HepG2 (cell line): ENCODE data around the gene CYBRD1. TPM values are rescaled to one million over a fixed set of nuclear protein-coding genes. Genes with fewer than 3 reads are reported as not detected.

Source experiments
- ATAC-seq: fragments of 200-7000 bp; cut with Tn5 transposase; 3 replicates; pipeline ENCODE4 v1.9.1; 2020; ENCODE audit warnings: mild to moderate bottlenecking, moderate library complexity
- BruUV-seq: library from RNA; stranded (reverse); fragments of 400-500 nt; replicated peaks from 2 replicates; lab custom pipeline; 2021; lab: Mats Ljungman, UMichigan
- CTCF ChIA-PET: fragments of 300-600 bp; formaldehyde crosslinking; extraction: SDS; loops from one replicate; lab custom pipeline; 2021; ENCODE audit warnings: low total read pairs, inconsistent platforms, low intra/inter-chr PET ratio; lab: Yijun Ruan, JAX
- POLR2A ChIA-PET: fragments of 350-600 bp; sonication (Branson Sonifier 250); formaldehyde crosslinking; loops from one replicate; lab custom pipeline; 2020; ENCODE audit warnings: antibody characterized with exemption, inconsistent platforms; lab: Yijun Ruan, JAX
- DNase-seq: peaks from one replicate; pipeline ENCODE4 v3.0.0-alpha.2; 2015; ENCODE audit warnings: low spot score
- FAIRE-seq: peaks from 3 replicates; lab custom pipeline; 2011; peaks lifted over from hg19 to GRCh38; lab: Jason Lieb, UNC
- H2AFZ ChIP-seq: one replicate; pipeline ENCODE4 v1.6.1; 2011; ENCODE audit warnings: low read length, inconsistent platforms
- H3K27ac ChIP-seq: fragments of 300-600 bp; 3 replicates; pipeline ENCODE4 v1.8.0; 2011; ENCODE audit warnings: mixed run types, mild to moderate bottlenecking, mixed read lengths, low read length, inconsistent platforms; ENCODE audit not compliant: insufficient read depth; ENCODE audit errors: extremely low read length
- H3K27me3 ChIP-seq, 2 experiments: fragments of 200-600 bp in 1 of 2; 2 replicates in 1 of 2; 3 replicates in 1 of 2; pipeline versions ENCODE4 v1.6.0 to v1.8.0; 2011; ENCODE audit warnings: low read length in 2 of 2, mild to moderate bottlenecking in 2 of 2, moderate library complexity in 2 of 2, inconsistent platforms in 1 of 2; ENCODE audit not compliant: insufficient read depth in 2 of 2, control insufficient read depth in 1 of 2
- H3K36me3 ChIP-seq, 2 experiments: fragments of 200-600 bp in 1 of 2; replicated peaks in 1 of 2; 2 replicates in 1 of 2; 3 replicates in 1 of 2; pipeline versions ENCODE4 v1.5.1 to v1.8.0; 2011; ENCODE audit warnings: low read length in 2 of 2, inconsistent platforms in 1 of 2; ENCODE audit not compliant: insufficient read depth in 2 of 2, control insufficient read depth in 1 of 2
- H3K4me1 ChIP-seq: 2 replicates; pipeline ENCODE4 v1.5.1; 2012; ENCODE audit warnings: low read length, inconsistent platforms; ENCODE audit not compliant: insufficient read depth
- H3K4me2 ChIP-seq: 2 replicates; pipeline ENCODE4 v1.6.0; 2011; ENCODE audit warnings: low read depth, low read length, inconsistent platforms
- H3K4me3 ChIP-seq, 3 experiments: fragments of 200-600 bp in 1 of 3; sonication (generic), shearing (Covaris generic) in 1 of 3; replicated peaks in 1 of 3; 2 replicates each; pipeline ENCODE4 v1.5.1; 2011 to 2016; ENCODE audit warnings: low read length in 3 of 3, inconsistent platforms in 2 of 3, low read depth in 2 of 3, mild to moderate bottlenecking in 2 of 3, control low read depth in 1 of 3, mixed read lengths in 1 of 3; ENCODE audit not compliant: insufficient read depth in 1 of 3
- H3K79me2 ChIP-seq: one replicate; pipeline ENCODE4 v1.6.1; 2011; ENCODE audit warnings: low read length, inconsistent platforms; ENCODE audit not compliant: insufficient read depth
- H3K9ac ChIP-seq: 2 replicates; pipeline ENCODE4 v1.6.0; 2011; ENCODE audit warnings: mild to moderate bottlenecking, low read depth, low read length, inconsistent platforms; ENCODE audit not compliant: insufficient read depth
- H3K9me3 ChIP-seq: 2 replicates; pipeline ENCODE4 v1.5.1; 2012; ENCODE audit warnings: mild to moderate bottlenecking, low read length
- H4K20me1 ChIP-seq: 2 replicates; pipeline ENCODE4 v1.6.0; 2011; ENCODE audit warnings: inconsistent platforms, mild to moderate bottlenecking, low read length, moderate library complexity; ENCODE audit not compliant: insufficient read depth
- DNMT3B ChIP-seq: conservative IDR thresholded peaks from 2 replicates; pipeline ENCODE4 v1.6.1; 2016; ENCODE audit warnings: missing biosample characterization, control low read depth
- FLYWCH1 ChIP-seq: sonication (generic); formaldehyde crosslinking; IDR thresholded peaks from 2 replicates; pipeline ENCODE4 v1.8.1; 2023; ENCODE audit warnings: mild to moderate bottlenecking, missing genetic modification reagents
- FOSL2 ChIP-seq: sonication (generic); formaldehyde crosslinking; IDR thresholded peaks from 2 replicates; pipeline ENCODE4 v1.4.0; 2020; ENCODE audit warnings: missing genetic modification reagents
- HBP1 ChIP-seq: IDR thresholded peaks from 2 replicates; pipeline ENCODE4 v1.6.1; 2016; ENCODE audit warnings: low read depth, control low read depth
- HOXA3 ChIP-seq: sonication (generic); formaldehyde crosslinking; IDR thresholded peaks from 2 replicates; pipeline ENCODE4 v1.5.0; 2020; ENCODE audit warnings: missing genetic modification reagents
- JUNB ChIP-seq: sonication (generic); formaldehyde crosslinking; IDR thresholded peaks from 2 replicates; pipeline ENCODE4 v1.8.0; 2022; ENCODE audit warnings: missing genetic modification reagents, mild to moderate bottlenecking, borderline replicate concordance
- MZF1 ChIP-seq: sonication (generic); formaldehyde crosslinking; IDR thresholded peaks from 2 replicates; pipeline ENCODE4 v1.8.1; 2023; ENCODE audit warnings: mild to moderate bottlenecking, missing genetic modification reagents, borderline replicate concordance
- NCOA5 ChIP-seq: sonication (generic); formaldehyde crosslinking; IDR thresholded peaks from 2 replicates; pipeline ENCODE4 v1.4.0; 2020; ENCODE audit warnings: missing genetic modification reagents
- PHF21A ChIP-seq: sonication (generic); formaldehyde crosslinking; IDR thresholded peaks from 2 replicates; pipeline ENCODE4 v1.5.0; 2020; ENCODE audit warnings: mild to moderate bottlenecking, missing genetic modification reagents
- RFX5 ChIP-seq: IDR thresholded peaks from 2 replicates; pipeline ENCODE4 v1.6.1; 2011; ENCODE audit warnings: low read depth, low read length, improper control_type of control experiment
- SOX6 ChIP-seq, 2 experiments: fragments of 450-650 bp in 1 of 2; sonication (generic) in 1 of 2; formaldehyde crosslinking in 1 of 2; IDR thresholded peaks; 2 replicates each; pipeline versions ENCODE4 v1.4.0 to v1.6.1; 2017 to 2020; ENCODE audit warnings: antibody characterized with exemption in 1 of 2, mild to moderate bottlenecking in 1 of 2, missing genetic modification reagents in 1 of 2
- SP140L ChIP-seq: sonication (generic); formaldehyde crosslinking; IDR thresholded peaks from 2 replicates; pipeline ENCODE4 v1.4.0; 2020; ENCODE audit warnings: missing genetic modification reagents, borderline replicate concordance
- SP5 ChIP-seq: IDR thresholded peaks from 2 replicates; pipeline ENCODE4 v1.6.1; 2016; ENCODE audit warnings: low read depth, borderline replicate concordance
- THRA ChIP-seq: sonication (generic); formaldehyde crosslinking; IDR thresholded peaks from 2 replicates; pipeline ENCODE4 v1.4.0; 2020; ENCODE audit warnings: missing genetic modification reagents, borderline replicate concordance
- TOPORS ChIP-seq: sonication (generic); formaldehyde crosslinking; IDR thresholded peaks from 2 replicates; pipeline ENCODE4 v1.8.0; 2023; ENCODE audit warnings: mild to moderate bottlenecking, missing genetic modification reagents
- U2AF1 ChIP-seq: fragments of 200-400 bp; formaldehyde crosslinking; optimal IDR thresholded peaks from 2 replicates; pipeline ENCODE3; 2017; ENCODE audit warnings: mild to moderate bottlenecking, low read depth, low read length
- YEATS2 ChIP-seq: sonication (generic); formaldehyde crosslinking; IDR thresholded peaks from 2 replicates; pipeline ENCODE4 v1.4.0; 2020; ENCODE audit warnings: missing genetic modification reagents, borderline replicate concordance
- ZNF326 ChIP-seq: sonication (generic); formaldehyde crosslinking; IDR thresholded peaks from 2 replicates; pipeline ENCODE4 v1.4.0; 2020; ENCODE audit warnings: missing genetic modification reagents, borderline replicate concordance
- ZNF704 ChIP-seq: sonication (generic); formaldehyde crosslinking; IDR thresholded peaks from 2 replicates; pipeline ENCODE4 v1.8.1; 2023; ENCODE audit warnings: mild to moderate bottlenecking, inconsistent platforms, moderate library complexity, missing genetic modification reagents, borderline replicate concordance
- ZNF891 ChIP-seq: sonication (generic); formaldehyde crosslinking; IDR thresholded peaks from 2 replicates; pipeline ENCODE4 v1.5.0; 2020; ENCODE audit warnings: mild to moderate bottlenecking, missing genetic modification reagents
- in situ Hi-C: cut with HindIII; loops from 2 replicates; pipeline ENCODE4 v1.10.0; 2017; ENCODE audit warnings: low pct_unique_long_range_greater_than_20kb; ENCODE audit not compliant: extremely low pct_ligation_motif_present
- intact Hi-C: fragments of 100-400 bp; cut with micrococcal nuclease; formaldehyde crosslinking; loops from one replicate; pipeline ENCODE4 v1.10.0; 2022; ENCODE audit not compliant: unreplicated experiment
- polyA plus RNA-seq, 8 experiments: library from polyadenylated mRNA; depleted of rRNA in 3 of 8; stranded (reverse) in 7 of 8; unstranded in 1 of 8; fragments of >200 nt; fragmentation: Illumina TruSeq in 4 of 8; extraction: Trizol in 4 of 8; gene quantifications; 2 replicates each; pipeline versions ENCODE4 v1.2.1 to v1.2.3, GENCODE V29; 2011 to 2016; ENCODE audit warnings: low read depth in 4 of 8, missing spikeins in 1 of 8, mixed read lengths in 1 of 8; ENCODE audit not compliant: insufficient read depth in 1 of 8
- total RNA-seq, 5 experiments: library from RNA; depleted of rRNA; stranded (reverse); fragments of >200 nt; fragmentation: Illumina TruSeq; extraction: Trizol; gene quantifications; 2 replicates each; pipeline ENCODE4 v1.2.3, GENCODE V29; 2016; ENCODE audit warnings: low read depth in 1 of 5

CYBRD1 gene
- total and polyA plus RNA-seq, 2 of the 13 experiments (the other 11 are each of a cell fraction or from before 2014, with no cell fraction given), result 0.13 to 0.42 TPM

GRCh38 chr2:171547256-171547655 is 25.0 kb downstream of the CYBRD1 start:
- Histone ChIP-seq H4K20me1 (no peaks in the 10 kb centered on the region), H3K27ac (no peak overlapping the region), H3K79me2 (no peaks in the 10 kb centered on the region), H3K27me3 (no peaks in the 10 kb centered on the region), H3K4me1 (no peaks in the 10 kb centered on the region), H3K4me2 (no peak overlapping the region), H2AFZ (no peak overlapping the region), H3K9me3 (no peaks in the 10 kb centered on the region), H3K36me3 (no peaks in the 10 kb centered on the region), H3K4me3 (no peak overlapping the region), H3K9ac (no peak overlapping the region)
- BruUV-seq, result no TSS peak
- ChIA-PET POLR2A (interaction anchor here (0.6 kb wide), 1 partner anchor 904 kb away, joined by 3 read pairs; no protein-coding TSS in a partner anchor), CTCF (no interaction called here)
- TF ChIP-seq U2AF1 (no peak), TOPORS (no peak), NCOA5 (CRISPR knock-in tag) (no peak), DNMT3B (CRISPR knock-in tag) (no peak), SOX6 (IDR thresholded peaks at IDR 0.05) (no peak), SOX6 (CRISPR knock-in tag; IDR thresholded peaks at IDR 0.05) (no peak), PHF21A (CRISPR knock-in tag) (no peak), ZNF326 (no peak), JUNB (CRISPR knock-in tag) (no peak), THRA (CRISPR knock-in tag) (no peak), RFX5 (no peak), ZNF704 (CRISPR knock-in tag) (no peak), YEATS2 (CRISPR knock-in tag) (no peak), SP5 (CRISPR knock-in tag) (no peak), ZNF891 (CRISPR knock-in tag) (no peak), FLYWCH1 (CRISPR knock-in tag) (no peak), HOXA3 (no peak), FOSL2 (CRISPR knock-in tag) (no peak), MZF1 (CRISPR knock-in tag) (no peak), SP140L (CRISPR knock-in tag) (no peak), HBP1 (no peak)
- FAIRE-seq (no peak), ATAC-seq (no peak), DNase-seq (no peak)
- in situ Hi-C loops (no loop called here), intact Hi-C loops (no loop called here)
